HUES48 (cell line): ENCODE data around the gene NPB.

Experiments
- H3K27ac ChIP-seq: one replicate; pipeline ENCODE4 v1.7.0; 2013; ENCODE audit warnings: low read depth, low read length, inconsistent platforms
- H3K27me3 ChIP-seq: 2 replicates; pipeline ENCODE4 v1.6.1; 2013; ENCODE audit warnings: mild to moderate bottlenecking, low read length; ENCODE audit not compliant: control insufficient read depth, insufficient read depth
- H3K36me3 ChIP-seq: 2 replicates; pipeline ENCODE4 v1.6.1; 2013; ENCODE audit warnings: low read length; ENCODE audit not compliant: control insufficient read depth, insufficient read depth
- H3K4me1 ChIP-seq: 2 replicates; pipeline ENCODE4 v1.6.1; 2013; ENCODE audit warnings: mild to moderate bottlenecking, low read length; ENCODE audit not compliant: control insufficient read depth, insufficient read depth
- H3K4me3 ChIP-seq: 2 replicates; pipeline ENCODE4 v1.5.1; 2013; ENCODE audit warnings: mild to moderate bottlenecking, low read depth, low read length
- H3K9ac ChIP-seq: 2 replicates; pipeline ENCODE4 v1.6.1; 2013; ENCODE audit warnings: mild to moderate bottlenecking, low read depth, low read length, moderate library complexity
- H3K9me3 ChIP-seq: 2 replicates; pipeline ENCODE4 v1.6.1; 2013; ENCODE audit warnings: low read length; ENCODE audit not compliant: control insufficient read depth, insufficient read depth

Gene NPB

DNA sequence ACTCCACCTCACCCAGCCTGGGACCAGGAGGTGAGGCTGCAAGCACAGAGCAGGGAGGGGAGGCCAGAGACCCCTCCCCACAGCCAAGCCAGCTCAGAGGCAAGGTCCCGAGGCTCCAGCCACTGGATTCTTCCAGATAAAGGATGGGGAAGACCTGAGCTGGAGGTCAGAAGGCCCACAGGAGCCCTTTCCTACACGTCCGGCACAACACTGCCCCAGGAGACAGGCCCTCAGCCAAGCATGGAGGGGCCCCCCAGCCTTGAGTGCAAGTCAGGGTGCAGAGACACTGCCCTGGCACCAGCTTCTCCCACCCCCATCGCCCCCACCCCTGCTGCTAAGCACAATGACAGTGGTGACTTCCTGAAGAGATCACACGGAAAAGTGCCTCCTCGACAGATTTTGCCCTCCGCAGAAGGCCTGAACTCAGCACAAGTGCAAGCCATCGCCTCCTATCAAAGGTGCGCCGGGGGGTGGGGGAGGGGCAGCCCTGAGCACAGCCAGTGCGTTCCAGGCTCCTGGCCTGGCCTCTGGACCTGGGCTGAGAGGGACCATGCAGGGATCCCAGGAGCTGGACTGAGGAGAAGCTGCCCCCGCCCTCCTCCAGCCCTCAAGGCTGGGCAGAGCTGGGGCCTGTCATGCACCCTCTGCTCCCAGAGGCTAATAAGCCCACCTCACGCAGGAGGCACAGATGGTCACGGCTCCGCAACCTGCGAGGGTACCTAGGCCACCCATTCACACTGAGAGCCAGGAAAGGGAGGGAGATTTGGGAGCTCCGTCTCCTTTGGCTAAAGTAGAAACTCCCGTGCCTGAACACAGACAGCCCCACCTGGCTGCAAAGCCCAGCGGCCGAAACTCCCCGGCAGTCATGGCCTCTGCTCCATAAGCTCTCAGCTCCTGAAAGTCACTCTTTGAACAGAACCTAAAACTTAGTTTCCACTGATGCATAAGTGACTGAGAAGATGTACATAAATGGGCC, 22.8 kb downstream of the NPB start:
- Histone ChIP-seq H3K27me3 (peaks cover 12% of the 10 kb centered on the region; the same call in 1 of the 2 replicates), H3K4me3 (peak overlapping the region; percentile 44; the same call in 1 of the 2 replicates), H3K4me1 (peaks cover 32% of the 10 kb centered on the region), H3K9ac (0 out of 2 replicates have a peak overlapping the region, but pooled peaks have one; percentile 24), H3K9me3 (no peaks in the 10 kb centered on the region), H3K36me3 (peaks cover 30% of the 10 kb centered on the region), H3K27ac (peak overlapping the region; percentile 93)

DNA sequence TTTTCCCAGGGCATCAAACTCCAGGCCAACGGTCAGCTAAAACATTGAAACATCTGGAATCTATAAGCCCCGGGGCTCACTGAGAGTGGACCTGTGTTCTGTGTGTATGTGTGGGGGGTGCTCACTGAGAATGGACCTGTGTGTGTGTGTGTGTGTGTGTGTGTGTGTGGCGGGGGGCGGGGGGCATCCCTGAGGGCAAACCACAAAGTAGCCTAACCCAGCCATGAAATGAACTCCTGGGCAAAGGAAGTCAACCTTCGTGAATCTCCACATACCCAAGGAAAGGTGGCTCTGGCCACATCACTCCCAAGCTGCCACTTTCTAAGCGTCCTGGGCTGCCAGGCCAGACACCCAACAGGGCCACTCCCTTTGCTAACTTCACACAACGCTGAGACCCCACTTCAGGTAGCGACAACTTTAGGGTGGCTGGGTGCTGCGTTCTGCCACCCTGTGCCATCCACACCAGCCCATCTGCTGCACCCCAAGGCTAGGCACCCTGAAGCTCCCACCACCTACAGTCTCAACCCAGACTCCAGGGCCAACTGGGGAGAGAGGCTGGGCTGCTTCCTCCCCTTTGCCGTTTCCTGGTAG, 23.9 kb downstream of the NPB start:
- H3K4me1 ChIP-seq, result peaks cover 32% of the 10 kb centered on the region
- H3K4me3 ChIP-seq, result peak overlapping the region; percentile 66
- no peaks in the 10 kb centered on the region for H3K9me3 ChIP-seq
- peaks cover 12% of the 10 kb centered on the region; the same call in 1 of the 2 replicates for H3K27me3 ChIP-seq
- peaks cover 19% of the 10 kb centered on the region for H3K36me3 ChIP-seq
- H3K27ac ChIP-seq, result peak overlapping the region; percentile 88
- H3K9ac ChIP-seq, result no peak overlapping the region

DNA sequence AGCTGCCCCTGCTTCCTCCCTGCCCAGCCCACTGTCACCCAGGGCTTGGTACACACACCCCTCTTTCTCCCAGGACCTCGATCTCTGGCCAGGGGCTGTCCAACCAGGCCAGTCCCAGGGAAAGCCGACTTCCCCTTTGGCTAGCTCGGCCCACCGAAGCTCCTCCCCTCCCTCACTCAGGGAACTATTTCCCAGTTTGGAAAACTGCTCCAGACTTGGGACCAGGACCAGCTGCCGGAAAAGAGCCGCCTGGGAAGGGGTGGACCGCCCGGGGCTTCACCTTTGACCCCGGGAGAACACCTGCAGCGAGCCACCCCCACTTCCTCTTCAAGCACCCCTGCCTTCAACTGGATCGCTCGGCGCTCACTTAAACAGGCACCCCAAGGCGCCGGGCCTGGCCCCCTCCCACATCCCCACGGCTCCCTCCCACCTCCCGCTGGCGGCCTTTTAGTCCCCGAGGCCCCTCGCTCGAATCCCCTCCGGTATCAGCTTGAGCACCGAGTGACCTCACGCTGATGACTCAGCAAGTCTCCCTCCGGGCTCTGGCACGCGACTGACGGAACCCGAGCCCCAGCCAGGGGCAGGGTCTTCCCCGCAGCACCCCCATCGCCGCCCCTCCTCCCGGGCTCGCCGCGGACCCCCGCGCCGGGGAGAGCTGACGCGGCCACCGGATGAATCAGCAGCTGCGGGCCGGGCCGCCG, 24.6 kb downstream of the NPB start:
- H3K27ac ChIP-seq, result peak overlapping the region; percentile 88
- H3K36me3 ChIP-seq, result peaks cover 13% of the 10 kb centered on the region
- no peaks in the 10 kb centered on the region for H3K9me3 ChIP-seq
- peaks cover 32% of the 10 kb centered on the region for H3K4me1 ChIP-seq
- H3K4me3 ChIP-seq, result peak overlapping the region; percentile 66
- H3K9ac ChIP-seq, result peak overlapping the region; percentile 50
- H3K27me3 ChIP-seq, result peaks cover 12% of the 10 kb centered on the region; the same call in 1 of the 2 replicates

DNA sequence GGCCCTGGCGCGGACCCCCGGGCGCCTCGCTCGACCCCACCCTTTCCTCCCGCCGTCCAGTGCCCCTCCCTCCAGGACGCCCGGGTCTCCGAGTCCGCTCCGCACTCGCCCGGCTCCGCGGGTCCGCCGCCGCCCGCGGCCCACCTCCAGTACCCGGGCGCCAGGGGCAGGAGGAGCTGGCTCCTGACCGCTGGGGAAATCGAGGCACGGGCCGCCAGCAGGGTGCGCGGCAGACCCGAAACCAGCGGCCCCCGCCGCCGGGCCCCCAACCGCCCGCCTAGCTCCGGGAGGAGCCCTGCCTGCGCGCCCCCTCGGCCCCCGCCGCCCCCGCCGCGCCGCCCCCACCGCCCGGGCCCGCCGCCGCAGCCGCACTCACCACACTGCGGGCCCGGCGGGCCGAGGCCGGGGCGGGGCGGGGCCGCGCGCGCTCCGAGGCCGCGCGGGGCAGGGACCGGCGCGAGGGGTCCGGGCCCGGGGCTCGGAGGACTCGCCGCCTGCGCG, 25.2 kb downstream of the NPB start:
- Histone ChIP-seq H3K36me3 (peaks cover 7% of the 10 kb centered on the region), H3K27me3 (peaks cover 12% of the 10 kb centered on the region; the same call in 1 of the 2 replicates), H3K4me1 (peaks cover 32% of the 10 kb centered on the region), H3K9me3 (no peaks in the 10 kb centered on the region), H3K27ac (peak overlapping the region; percentile 88), H3K9ac (peak overlapping the region; percentile 50), H3K4me3 (peak overlapping the region; percentile 73)

DNA sequence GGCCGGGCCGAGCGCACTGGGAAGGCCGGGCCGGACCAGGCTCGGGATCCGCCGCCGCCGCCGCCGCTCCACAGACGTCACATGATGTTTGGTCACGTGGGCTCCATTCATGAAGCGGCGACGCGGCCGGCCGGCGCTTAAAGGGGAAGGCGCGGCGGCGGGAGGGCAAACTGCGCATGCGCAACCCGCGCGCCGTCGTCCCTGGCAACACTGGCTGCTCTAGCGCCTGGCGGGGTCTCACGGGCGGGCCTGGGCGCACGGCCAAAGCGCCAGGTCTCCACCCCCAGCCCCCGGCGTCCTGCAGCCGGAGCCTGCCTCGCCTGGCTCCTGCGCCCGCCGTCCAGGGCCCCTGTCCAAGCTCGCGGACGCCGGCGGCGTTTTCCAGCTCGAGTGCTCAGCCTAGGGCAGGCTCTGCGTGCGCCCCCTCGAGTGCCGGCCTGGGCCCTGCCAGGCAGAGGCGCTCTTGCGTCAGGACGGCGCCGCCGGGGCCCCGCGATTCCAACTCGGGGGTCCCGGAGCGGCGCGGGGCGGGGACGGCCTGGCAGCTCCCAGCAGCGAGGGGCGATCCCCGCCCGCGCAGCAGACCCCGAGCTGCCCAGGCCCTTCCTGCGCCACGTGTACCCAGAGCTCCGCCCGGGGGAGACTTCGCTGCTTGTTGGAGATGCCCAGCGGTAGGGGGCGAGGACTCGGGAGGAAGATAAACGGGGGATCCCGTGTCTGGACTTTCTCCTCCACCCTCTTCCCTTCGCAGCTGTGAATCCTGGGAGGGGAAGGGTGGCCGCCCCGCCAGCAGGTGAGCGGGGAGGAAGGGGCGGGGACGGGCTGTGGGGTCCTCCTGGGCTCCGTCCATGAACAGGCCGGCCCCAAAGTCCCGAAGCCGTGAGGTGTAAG, 25.9 kb downstream of the NPB start, which contains the start of gene MAFG:
TSS of gene MAFG (minus strand) at position 83 of the 891 bp plus-strand sequence. CDS start 4,550 bp downstream, outside the sequence.
- Histone ChIP-seq H3K4me1 (peaks cover 29% of the 10 kb centered on the region), H3K9ac (peak within 1 kb of the TSS; percentile 50), H3K36me3 (peaks cover under 1% of the 10 kb centered on the region; the same call in 1 of the 2 replicates), H3K27me3 (peaks cover 12% of the 10 kb centered on the region; the same call in 1 of the 2 replicates), H3K27ac (peak within 1 kb of the TSS; percentile 88), H3K4me3 (peak within 1 kb of the TSS; percentile 73), H3K9me3 (no peaks in the 10 kb centered on the region)

DNA sequence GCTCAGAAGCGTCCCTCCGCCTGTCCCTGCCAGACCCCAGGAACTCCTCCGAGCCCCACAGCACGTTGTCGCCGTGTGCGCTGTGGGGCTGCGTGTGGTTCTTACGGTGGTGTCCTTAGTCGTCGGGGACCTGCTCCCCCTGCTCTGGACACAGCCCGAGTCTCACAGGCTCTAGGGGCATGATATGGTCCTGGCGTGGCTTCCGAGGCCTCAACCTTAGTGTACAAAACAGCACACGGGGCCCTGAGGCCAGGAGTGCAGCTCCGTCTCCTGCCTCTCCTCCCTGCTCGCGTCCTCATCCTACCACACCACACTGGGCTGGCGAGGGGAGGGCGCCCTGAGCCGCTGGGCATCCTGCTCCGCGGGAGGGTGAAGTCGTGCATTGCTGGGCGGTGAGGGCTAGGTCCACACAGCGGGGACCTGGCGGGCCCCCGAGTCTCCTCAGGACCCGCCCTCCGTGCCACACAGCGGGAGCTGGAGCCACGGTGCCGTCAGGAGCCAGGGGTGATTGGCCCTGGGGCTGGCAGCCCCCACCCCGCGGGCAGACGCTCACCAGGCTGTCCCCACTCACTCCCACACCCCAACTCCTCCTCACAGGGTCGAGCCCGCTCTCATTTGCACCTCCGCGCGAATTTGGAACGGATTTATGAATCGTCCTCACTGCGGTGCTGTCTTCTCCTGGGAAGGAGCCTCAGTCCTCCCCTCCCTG, 26.7 kb downstream of the NPB start:
- Histone ChIP-seq H3K27ac (no peak overlapping the region), H3K9ac (0 out of 2 replicates have a peak overlapping the region, but pooled peaks have one; percentile 41), H3K4me1 (peaks cover 23% of the 10 kb centered on the region), H3K9me3 (no peaks in the 10 kb centered on the region), H3K36me3 (peaks cover 8% of the 10 kb centered on the region), H3K27me3 (peaks cover 12% of the 10 kb centered on the region; the same call in 1 of the 2 replicates), H3K4me3 (peak overlapping the region; percentile 73)

DNA sequence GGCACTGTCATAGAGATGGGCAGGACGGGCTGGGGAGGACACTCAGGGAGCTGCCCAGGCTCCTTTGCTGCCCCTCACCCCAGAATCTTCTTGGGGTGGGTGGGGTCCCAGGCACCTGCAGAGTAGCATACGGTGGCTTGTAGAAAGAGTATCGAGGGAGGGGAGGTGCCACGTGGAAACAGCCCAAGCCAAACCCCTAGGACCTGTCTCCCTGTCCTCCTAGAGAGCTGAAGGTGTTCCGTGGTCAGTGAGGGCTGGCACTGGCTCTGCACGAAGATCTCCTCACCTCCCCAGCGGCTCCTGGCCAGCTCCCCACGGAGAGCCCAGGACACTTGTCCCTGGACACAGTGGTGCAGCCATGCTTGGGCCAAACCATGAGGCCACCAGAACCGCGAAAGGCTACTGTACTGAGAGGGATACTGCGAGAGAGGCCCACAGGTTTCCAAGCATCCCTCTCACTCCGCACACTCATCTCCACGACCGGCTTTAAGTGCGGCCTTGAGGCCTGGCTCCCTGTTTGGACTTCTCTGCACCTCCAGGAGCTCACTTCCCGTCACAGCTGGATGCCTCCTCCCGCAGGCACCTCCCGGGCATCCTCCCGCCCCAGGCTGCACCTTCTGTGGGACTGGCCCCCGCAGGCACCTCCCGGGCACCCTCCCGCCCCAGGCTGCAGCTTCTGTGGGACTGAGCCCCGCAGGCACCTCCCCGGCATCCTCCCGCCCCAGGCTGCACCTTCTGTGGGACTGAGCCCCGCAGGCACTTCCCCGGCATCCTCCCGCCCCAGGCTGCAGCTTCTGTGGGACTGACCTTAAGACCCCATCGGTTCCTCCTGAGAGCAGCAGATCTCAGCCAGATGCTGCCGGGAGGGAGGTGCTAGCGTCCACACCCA, 27.5 kb downstream of the NPB start:
- H3K9ac ChIP-seq, result no peak overlapping the region
- peaks cover 12% of the 10 kb centered on the region; the same call in 1 of the 2 replicates for H3K27me3 ChIP-seq
- H3K36me3 ChIP-seq, result peaks cover 16% of the 10 kb centered on the region
- H3K4me3 ChIP-seq, result no peak overlapping the region
- no peaks in the 10 kb centered on the region for H3K9me3 ChIP-seq
- peaks cover 15% of the 10 kb centered on the region for H3K4me1 ChIP-seq
- no peak overlapping the region for H3K27ac ChIP-seq

DNA sequence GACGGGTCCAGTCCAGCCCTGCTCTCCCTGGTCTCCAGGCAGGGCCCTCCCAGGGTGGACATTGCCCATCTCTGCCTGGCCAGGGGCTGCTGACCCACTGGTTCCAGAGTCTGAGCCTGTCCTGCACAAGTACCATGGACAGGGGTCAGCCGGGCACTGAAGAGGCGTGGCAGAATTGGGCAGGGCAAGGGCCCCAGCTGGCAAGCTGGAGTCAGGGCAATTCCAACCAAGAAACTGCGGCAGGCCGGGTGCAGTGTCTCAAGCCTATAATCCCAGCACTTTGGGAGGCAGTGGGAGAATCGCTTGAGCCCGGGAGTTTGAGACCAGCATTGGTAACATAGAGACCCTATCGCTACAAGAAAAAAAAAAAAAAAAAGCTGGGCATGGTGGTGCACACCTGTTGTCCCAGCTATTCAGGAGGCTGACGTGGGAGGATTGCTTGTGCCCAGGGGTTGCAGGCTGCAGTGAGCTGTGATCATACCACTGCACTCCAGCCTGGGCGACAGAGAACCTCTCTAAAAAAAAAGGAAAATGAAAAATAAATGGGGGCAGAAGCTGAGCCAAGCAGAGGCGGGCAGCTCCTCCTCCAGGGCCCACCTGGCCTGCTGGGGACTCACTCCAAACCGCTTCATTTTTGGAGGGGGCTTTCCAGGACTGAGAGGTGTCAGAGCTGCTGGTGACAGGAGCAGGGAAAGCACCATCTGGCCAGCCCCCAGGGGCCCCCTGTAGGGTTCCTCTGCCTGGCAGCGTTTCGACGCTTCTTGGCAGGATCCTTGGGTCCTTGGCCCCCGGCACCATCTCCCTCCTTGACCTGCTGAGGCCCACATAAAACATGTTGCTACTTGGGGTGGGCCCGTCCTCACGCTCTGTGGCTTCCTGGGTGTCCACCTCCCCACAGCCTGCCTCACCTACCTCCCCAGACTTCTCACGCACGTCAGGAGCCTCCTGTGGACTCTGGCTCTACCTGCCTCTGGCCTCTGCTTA, 28.4 kb downstream of the NPB start:
- H3K4me1 ChIP-seq, result peaks cover 7% of the 10 kb centered on the region; the same call in 1 of the 2 replicates
- H3K9ac ChIP-seq, result no peak overlapping the region
- peaks cover 12% of the 10 kb centered on the region; the same call in 1 of the 2 replicates for H3K27me3 ChIP-seq
- H3K4me3 ChIP-seq, result no peak overlapping the region
- no peak overlapping the region for H3K27ac ChIP-seq
- peaks cover 26% of the 10 kb centered on the region for H3K36me3 ChIP-seq
- no peaks in the 10 kb centered on the region for H3K9me3 ChIP-seq
